ENCODE measurements around the gene LATS2. TPM values are rescaled to one million over a fixed set of nuclear protein-coding genes. Genes with fewer than 3 reads are reported as not detected.

LATS2 gene
- total and polyA plus RNA-seq, 2 of the 8 experiments (the other 6 are each of a cell fraction or from before 2014, with no cell fraction given) = 8.3 to 26.2 TPM

GRCh38 chr13:21013682-21014038, 47.7 kb downstream of the LATS2 start:
- Histone ChIP-seq H3K27me3 (replicated peaks in 1 of 4; ENCODE audit: control insufficient read depth in 3 of 4, extremely low read depth in 1 of 4, insufficient read depth in 3 of 4, low read length in 3 of 4) (no peaks in the 10 kb centered on the region), H2BK20ac (ENCODE audit: low read length) (no peak overlapping the region), H3K23ac (ENCODE audit: insufficient read length) (no peak overlapping the region), H3K18ac (ENCODE audit: extremely low read depth, low read length) (no peak overlapping the region), H3K9me3 (ENCODE audit: insufficient read depth in 2 of 2, low read depth in 1 of 2, low read length in 1 of 2) (no peaks in the 10 kb centered on the region), H3K4me2 (ENCODE audit: insufficient read depth in 1 of 2, low read depth in 2 of 2, low read length in 2 of 2) (no peak overlapping the region), H3K56ac (replicated peaks; ENCODE audit: insufficient read length, low read depth, low read length) (no peak overlapping the region), H3K79me1 (ENCODE audit: low read depth, low read length) (peaks cover 14% of the 10 kb centered on the region), H3K27ac (ENCODE audit: low read depth, low read length) (no peak overlapping the region), H3K23me2 (ENCODE audit: low read depth, low read length) (no peaks in the 10 kb centered on the region; the same call in 1 of the 2 replicates), H4K5ac (ENCODE audit: insufficient read length, low read depth, low read length) (no peak overlapping the region), H2BK15ac (ENCODE audit: low read length) (no peak overlapping the region), H3K4ac (replicated peaks; ENCODE audit: insufficient read length, low read depth, low read length) (no peak overlapping the region), H3K36me3 (ENCODE audit: control insufficient read depth in 2 of 4, insufficient read depth in 4 of 4, low read length in 3 of 4) (peaks cover 0 to 3% (median 0%) of the 10 kb centered on the region in 4 experiments; a peak in 1 of 8 replicates), H3K79me2 (ENCODE audit: control insufficient read depth in 1 of 2, insufficient read depth in 2 of 2, low read length in 2 of 2) (peaks cover 3 to 90% of the 10 kb centered on the region in 2 experiments; a peak in 3 of 4 replicates), H3K4me3 (ENCODE audit: extremely low read depth in 1 of 4, insufficient read depth in 2 of 4, low read depth in 3 of 4, low read length in 4 of 4) (no peak overlapping the region), H4K8ac (ENCODE audit: extremely low read depth, insufficient read depth, low read length) (no peak overlapping the region), H2BK5ac (ENCODE audit: low read depth, low read length) (no peak overlapping the region), H2BK12ac (ENCODE audit: low read depth, low read length) (no peak overlapping the region), H2BK120ac (replicated peaks; ENCODE audit: low read depth, low read length) (no peak overlapping the region), H3K9ac (replicated peaks in 1 of 4; ENCODE audit: extremely low read depth in 1 of 4, low read depth in 3 of 4, low read length in 3 of 4) (no peak overlapping the region), H2AFZ (ENCODE audit: low read length) (no peak overlapping the region), H3K14ac (ENCODE audit: insufficient read length) (no peak overlapping the region), H4K91ac (replicated peaks; ENCODE audit: insufficient read length, low read length) (no peak overlapping the region), H4K20me1 (replicated peaks in 1 of 2; ENCODE audit: control insufficient read depth in 1 of 2, insufficient read depth in 2 of 2, low read length in 2 of 2) (peaks cover 7 to 19% of the 10 kb centered on the region in 2 experiments), H3K4me1 (replicated peaks in 1 of 4; ENCODE audit: control insufficient read depth in 3 of 4, insufficient read depth in 4 of 4, low read length in 3 of 4) (peaks cover 0 to 3% (median 0%) of the 10 kb centered on the region in 4 experiments; a peak in 2 of 7 replicates), H2AK5ac (ENCODE audit: low read depth, low read length) (no peak overlapping the region)
- CTCF ChIA-PET (ENCODE audit: partially characterized antibody) = no interaction called here
- DNase-seq (ENCODE audit: low read depth in 1 of 2, low spot score in 2 of 2) (no peak), FAIRE-seq (no peak)
- WGBS, 2 experiments (ENCODE audit: extremely low coverage in 1 of 2, insufficient coverage in 1 of 2, insufficient read length in 1 of 2, insufficient replicate concordance in 2 of 2, low coverage in 1 of 2, low lambda C conversion rate in 2 of 2, missing lambda C conversion rate in 1 of 2) = 95% methylated on average over 4 of the region's 4 CpGs; no CpG with 5 or more reads in 1 of the 2 experiments
- POLR2A ChIA-PET (ENCODE audit: partially characterized antibody) = no interaction called here
- TF ChIP-seq EGR1 (IDR thresholded peaks at IDR 0.05; ENCODE audit: borderline replicate concordance, low read depth, low read length) (no peak), MAFK (IDR thresholded peaks at IDR 0.05; ENCODE audit: low read depth, low read length) (no peak)
